Embryonic facial prominence (tissue), 1 donor: ENCODE measurements around the gene DLGAP4.
"Not testable (repeated sequence)": the region's sequence is repeated elsewhere in the genome, so short reads cannot be mapped to it uniquely, and the experiment has no call there.

Experiments used
- DNase-seq: peaks from one replicate; pipeline ENCODE4 v3.0.0-alpha.2; 2016; ENCODE audit errors: extremely low spot score

The DLGAP4 gene

GRCh38 chr20:36540551-36541211, 234.5 kb downstream of the DLGAP4 start:
- DNase-seq, result no peak

DNA sequence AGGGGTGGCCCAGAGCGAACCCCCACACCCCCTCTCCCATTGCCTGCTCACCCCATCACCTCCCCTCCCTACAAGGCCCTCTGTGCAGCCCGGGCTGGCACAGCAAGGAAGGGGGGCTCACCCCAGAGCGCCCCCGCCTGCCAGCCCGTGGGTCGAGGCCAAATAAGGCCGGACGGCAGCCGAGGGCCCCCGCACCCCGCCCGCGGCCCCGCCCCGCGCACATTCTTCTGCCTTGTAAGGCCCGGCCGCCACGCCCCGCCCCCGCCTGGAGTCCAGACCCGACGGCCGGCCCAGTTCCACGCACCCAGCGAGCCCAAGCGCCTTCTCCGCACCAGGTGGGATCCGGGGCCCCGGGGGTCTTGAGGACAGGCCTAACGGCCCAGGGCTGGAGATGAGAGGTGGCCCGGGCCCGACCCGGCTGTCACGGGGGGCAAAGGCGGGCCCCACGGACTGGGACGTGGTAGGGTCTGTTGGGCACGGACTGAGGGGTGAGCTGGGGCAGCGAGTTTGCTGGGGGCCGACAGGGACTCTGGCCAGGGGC, 235.2 kb downstream of the DLGAP4 start, which contains the start of gene MYL9:
Gene MYL9 (plus strand): TSS at position 293 of the 541 bp plus-strand sequence. CDS start 3,366 bp downstream, outside the sequence.
- no peak for DNase-seq

- DNase-seq, result no peak
These were observed 235.8 kb downstream of the DLGAP4 start for GRCh38 chr20:36541768-36542488.

GRCh38 chr20:36542516-36543183, 236.5 kb downstream of the DLGAP4 start:
- DNase-seq, result no peak

DNA sequence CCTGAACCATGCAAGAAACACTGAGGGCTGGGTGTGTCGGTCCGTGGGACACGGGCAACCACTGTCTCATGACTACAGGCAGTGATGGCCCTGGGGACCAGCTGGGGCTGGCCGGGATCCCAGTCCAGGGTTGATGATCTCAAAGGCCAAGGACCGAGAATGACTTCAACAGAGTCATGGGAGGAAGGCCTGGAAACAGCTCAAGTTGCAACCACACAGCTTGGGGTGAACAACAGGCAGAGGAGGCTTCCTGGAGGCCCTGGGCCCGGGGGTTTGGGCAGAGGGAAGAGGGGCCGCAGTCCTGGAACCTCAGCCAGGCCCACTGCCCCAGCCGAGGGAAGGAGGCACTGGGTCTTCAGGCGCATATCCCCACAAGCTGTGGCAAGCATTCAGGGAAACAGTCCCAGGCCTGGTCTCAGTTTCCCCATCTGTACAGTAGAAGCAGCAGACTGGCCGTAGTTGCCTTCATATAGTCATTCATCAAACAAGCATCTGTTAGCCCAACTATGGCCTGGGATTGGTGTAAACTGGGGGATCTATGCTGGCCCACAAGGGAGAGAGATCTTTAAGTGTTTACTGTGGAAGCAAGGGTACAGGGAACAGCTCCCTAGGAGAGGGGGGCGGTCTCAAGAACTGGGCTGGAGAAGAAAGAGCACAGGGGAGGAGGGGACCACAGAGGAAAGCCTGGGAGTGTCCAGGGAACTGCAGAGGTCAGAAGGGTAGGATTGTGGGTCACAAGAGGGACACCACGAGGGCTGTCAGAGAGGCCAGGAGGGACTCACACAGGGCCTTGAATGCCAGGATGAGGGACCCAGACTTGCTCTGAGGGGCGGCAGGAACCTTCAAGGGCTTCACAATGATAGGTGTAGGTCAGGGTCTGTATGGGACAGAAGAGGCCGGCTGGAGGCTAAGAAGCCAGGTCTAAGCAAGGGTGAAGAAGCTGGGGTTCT, 237.3 kb downstream of the DLGAP4 start:
- no peak for DNase-seq

DNA sequence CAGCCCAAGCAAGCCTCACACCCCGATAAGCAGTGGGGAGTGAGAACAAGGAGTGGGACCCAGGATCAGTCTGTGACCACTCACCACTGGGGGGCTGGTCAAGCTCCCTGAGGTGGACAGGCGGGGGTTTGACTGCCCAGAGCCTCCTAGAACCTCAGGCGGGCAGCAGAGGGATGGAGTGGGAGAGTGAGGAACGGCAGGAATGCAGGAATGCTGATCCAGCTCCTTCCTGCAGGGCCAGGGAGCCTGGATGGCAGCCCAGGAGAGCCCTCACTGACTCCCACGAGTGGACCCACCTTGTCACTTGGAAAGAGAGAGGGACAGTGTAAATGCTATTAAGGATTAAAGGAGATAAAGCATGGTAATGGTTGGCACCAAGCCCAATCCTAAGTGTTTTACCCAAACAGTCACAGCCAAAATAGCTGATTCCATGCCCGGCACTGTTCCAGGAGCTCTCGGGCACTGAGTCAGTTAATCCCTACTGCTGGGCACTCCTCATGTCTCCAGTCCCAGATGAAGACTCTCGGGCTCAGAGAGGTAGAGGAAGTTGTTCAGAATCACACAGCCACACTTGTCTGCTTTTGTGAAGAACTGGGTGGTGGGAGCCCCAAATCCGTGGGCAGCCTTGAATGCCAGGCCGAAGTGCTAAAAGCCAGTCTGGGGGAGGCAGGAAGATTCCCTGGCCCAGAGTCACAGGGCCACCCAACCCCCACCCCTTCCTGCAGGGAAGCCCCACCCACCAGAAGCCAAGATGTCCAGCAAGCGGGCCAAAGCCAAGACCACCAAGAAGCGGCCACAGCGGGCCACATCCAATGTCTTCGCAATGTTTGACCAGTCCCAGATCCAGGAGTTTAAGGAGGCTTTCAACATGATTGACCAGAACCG, 238.2 kb downstream of the DLGAP4 start:
- DNase-seq, result no peak

DNA sequence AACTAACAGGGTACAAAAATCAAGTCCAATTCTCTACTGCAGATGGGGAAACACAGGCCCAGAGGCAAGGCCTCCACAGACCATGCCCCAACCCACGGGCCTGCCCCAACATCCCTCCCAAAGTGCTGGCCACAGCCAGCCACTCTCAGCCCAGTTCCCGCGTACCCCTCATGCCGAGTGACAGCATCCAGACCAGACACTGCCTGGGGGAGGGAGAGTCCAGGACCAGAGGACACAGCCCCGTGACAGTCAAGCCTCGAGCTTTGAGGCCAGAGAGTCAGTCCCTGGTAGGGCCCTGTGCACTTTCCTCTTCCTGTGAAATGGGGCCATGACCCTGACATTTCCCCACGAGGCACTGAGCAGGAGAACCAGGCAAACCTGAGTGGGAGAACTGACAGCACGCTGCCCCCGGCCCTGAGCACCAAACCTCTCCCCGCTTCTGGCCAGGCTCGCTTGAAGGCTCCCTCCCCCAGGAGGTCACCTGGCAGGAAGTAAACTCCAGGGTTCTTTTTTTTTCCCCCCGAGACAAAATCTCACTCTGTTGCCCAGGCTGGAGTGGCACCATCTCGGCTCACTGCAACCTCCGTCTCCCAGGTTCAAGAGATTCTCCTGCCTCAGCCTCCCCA, 240.1 kb downstream of the DLGAP4 start:
- DNase-seq, result no peak

- DNase-seq, result no peak
These were observed 241.3 kb downstream of the DLGAP4 start for GRCh38 chr20:36547186-36548005.

GRCh38 chr20:36548006-36548315, 241.8 kb downstream of the DLGAP4 start:
- DNase-seq, result no peak

DNA sequence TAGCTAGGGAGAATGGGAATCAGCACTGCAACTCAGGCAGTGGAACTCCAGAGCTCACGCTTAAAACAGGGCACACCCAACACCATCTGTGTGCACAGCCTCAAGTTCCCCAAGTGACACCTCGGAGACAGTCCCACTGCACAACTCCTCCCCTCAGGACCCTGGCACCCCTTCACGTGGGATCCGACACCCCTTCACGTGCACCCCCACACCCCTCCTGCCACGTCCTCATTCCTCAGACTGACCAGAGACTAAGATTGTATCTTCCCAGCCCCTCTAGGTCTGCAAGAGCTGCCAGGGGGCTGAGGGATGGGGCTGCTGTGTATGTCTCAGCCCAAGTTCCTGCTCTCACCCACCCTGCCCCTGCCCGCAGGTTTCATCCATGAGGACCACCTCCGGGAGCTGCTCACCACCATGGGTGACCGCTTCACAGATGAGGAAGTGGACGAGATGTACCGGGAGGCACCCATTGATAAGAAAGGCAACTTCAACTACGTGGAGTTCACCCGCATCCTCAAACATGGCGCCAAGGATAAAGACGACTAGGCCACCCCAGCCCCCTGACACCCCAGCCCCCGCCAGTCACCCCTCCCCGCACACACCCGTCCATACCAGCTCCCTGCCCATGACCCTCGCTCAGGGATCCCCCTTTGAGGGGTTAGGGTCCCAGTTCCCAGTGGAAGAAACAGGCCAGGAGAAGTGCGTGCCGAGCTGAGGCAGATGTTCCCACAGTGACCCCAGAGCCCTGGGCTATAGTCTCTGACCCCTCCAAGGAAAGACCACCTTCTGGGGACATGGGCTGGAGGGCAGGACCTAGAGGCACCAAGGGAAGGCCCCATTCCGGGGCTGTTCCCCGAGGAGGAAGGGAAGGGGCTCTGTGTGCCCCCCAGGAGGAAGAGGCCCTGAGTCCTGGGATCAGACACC, 242.8 kb downstream of the DLGAP4 start:
- no peak for DNase-seq

GRCh38 chr20:36549628-36549941, 243.4 kb downstream of the DLGAP4 start:
- no peak for DNase-seq

- no peak for DNase-seq
These were observed 244.0 kb downstream of the DLGAP4 start for GRCh38 chr20:36549942-36550789.

GRCh38 chr20:36550790-36551299, 244.7 kb downstream of the DLGAP4 start:
- DNase-seq, result no peak

DNA sequence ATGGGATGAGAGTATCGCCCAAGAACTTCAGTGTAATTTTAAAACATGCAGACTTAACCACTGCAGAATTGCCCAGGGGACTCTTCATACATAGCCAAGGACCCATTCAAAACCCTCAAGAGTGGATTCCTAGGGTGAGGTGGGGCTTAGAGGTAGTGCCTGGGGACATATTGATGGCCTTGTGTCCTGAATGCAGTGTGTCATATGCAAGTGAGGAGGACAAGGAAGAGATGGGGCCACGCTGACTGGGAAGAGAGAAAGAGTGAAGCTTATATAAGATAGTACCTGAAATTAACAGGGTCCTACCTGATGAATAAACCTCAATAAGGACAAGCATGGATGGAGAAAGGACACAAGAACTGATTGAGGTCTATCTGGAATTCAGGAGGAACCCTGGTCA, 249.1 kb downstream of the DLGAP4 start:
- no peak for DNase-seq

- DNase-seq, result no peak
These were observed 256.6 kb downstream of the DLGAP4 start for GRCh38 chr20:36562724-36563123.

GRCh38 chr20:36563374-36563773, 257.2 kb downstream of the DLGAP4 start:
- DNase-seq, result no peak

- not testable (repeated sequence) for DNase-seq
These were observed 258.1 kb downstream of the DLGAP4 start for GRCh38 chr20:36564078-36564725.
